H9 (cell line): ENCODE results near the gene TRIM37. TPM values are rescaled to one million over a fixed set of nuclear protein-coding genes. Genes with fewer than 3 reads are reported as not detected.

ENCODE experiments used
- DNase-seq: peaks from one replicate; pipeline ENCODE4 v3.0.0-alpha.2; 2017
- H2AFZ ChIP-seq: one replicate; pipeline ENCODE4 v1.6.1; 2013; ENCODE audit warnings: mild to moderate bottlenecking, low read length, control low read depth, moderate library complexity
- H2AK5ac ChIP-seq: 2 replicates; pipeline ENCODE4 v1.6.1; 2013; ENCODE audit warnings: low read length, control low read depth, mixed read lengths; ENCODE audit not compliant: insufficient read length
- H2BK120ac ChIP-seq: one replicate; pipeline ENCODE4 v1.6.1; 2013; ENCODE audit warnings: low read depth, mild to moderate bottlenecking, low read length, control low read depth, inconsistent platforms; ENCODE audit not compliant: poor library complexity, severe bottlenecking
- H2BK12ac ChIP-seq: 2 replicates; pipeline ENCODE4 v1.6.1; 2013; ENCODE audit warnings: low read length, control low read depth, mixed read lengths, low read depth; ENCODE audit not compliant: insufficient read length
- H2BK15ac ChIP-seq: 2 replicates; pipeline ENCODE4 v1.6.1; 2013; ENCODE audit warnings: low read depth, low read length, control low read depth
- H2BK20ac ChIP-seq: one replicate; pipeline ENCODE4 v1.6.1; 2013; ENCODE audit warnings: low read depth, mild to moderate bottlenecking, low read length, control low read depth, inconsistent platforms; ENCODE audit not compliant: poor library complexity, severe bottlenecking
- H2BK5ac ChIP-seq: 2 replicates; pipeline ENCODE4 v1.6.1; 2013; ENCODE audit warnings: low read length, control low read depth, mixed read lengths; ENCODE audit not compliant: insufficient read length
- H3K14ac ChIP-seq: 2 replicates; pipeline ENCODE4 v1.6.1; 2013; ENCODE audit warnings: low read length, control low read depth; ENCODE audit not compliant: insufficient read depth
- H3K18ac ChIP-seq: 2 replicates; pipeline ENCODE4 v1.6.1; 2013; ENCODE audit warnings: low read depth, mild to moderate bottlenecking, mixed read lengths, low read length, control low read depth; ENCODE audit not compliant: insufficient read length
- H3K23ac ChIP-seq: 2 replicates; pipeline ENCODE4 v1.6.1; 2013; ENCODE audit warnings: low read length, control low read depth, mixed read lengths, low read depth; ENCODE audit not compliant: insufficient read length
- H3K23me2 ChIP-seq: 2 replicates; pipeline ENCODE4 v1.6.1; 2013; ENCODE audit warnings: low read depth, mild to moderate bottlenecking, mixed read lengths, low read length, control low read depth; ENCODE audit not compliant: insufficient read length, poor library complexity, severe bottlenecking
- H3K27ac ChIP-seq: 2 replicates; pipeline ENCODE4 v1.5.1; 2013; ENCODE audit warnings: low read length, control low read depth, mixed read lengths, low read depth; ENCODE audit not compliant: insufficient read length
- H3K27me3 ChIP-seq: 2 replicates; pipeline ENCODE4 v1.6.1; 2013; ENCODE audit warnings: low read length, control low read depth, inconsistent platforms; ENCODE audit not compliant: insufficient read depth
- H3K4ac ChIP-seq: 2 replicates; pipeline ENCODE4 v1.6.1; 2013; ENCODE audit warnings: low read depth, mild to moderate bottlenecking, control low read depth, inconsistent platforms, low read length, moderate library complexity
- H3K4me1 ChIP-seq: 2 replicates; pipeline ENCODE4 v1.6.1; 2013; ENCODE audit warnings: low read length, control low read depth, inconsistent platforms; ENCODE audit not compliant: insufficient read depth
- H3K4me2 ChIP-seq: 2 replicates; pipeline ENCODE4 v1.6.1; 2013; ENCODE audit warnings: low read length, control low read depth, mixed read lengths; ENCODE audit not compliant: insufficient read length, insufficient read depth
- H3K56ac ChIP-seq: 2 replicates; pipeline ENCODE4 v1.6.1; 2013; ENCODE audit warnings: low read depth, mild to moderate bottlenecking, mixed read lengths, low read length, control low read depth; ENCODE audit not compliant: insufficient read length
- H3K79me1 ChIP-seq: 2 replicates; pipeline ENCODE4 v1.6.1; 2013; ENCODE audit warnings: low read depth, mild to moderate bottlenecking, moderate library complexity, low read length, control low read depth, inconsistent platforms; ENCODE audit not compliant: insufficient read depth, poor library complexity, severe bottlenecking
- H3K79me2 ChIP-seq: 2 replicates; pipeline ENCODE4 v1.6.1; 2013; ENCODE audit warnings: low read length, control low read depth, inconsistent platforms; ENCODE audit not compliant: insufficient read depth
- H3K9ac ChIP-seq: 2 replicates; pipeline ENCODE4 v1.6.1; 2013; ENCODE audit warnings: low read length, control low read depth, mixed read lengths; ENCODE audit not compliant: insufficient read length; ENCODE audit errors: extremely low read depth
- H3K9me3 ChIP-seq: one replicate; pipeline ENCODE4 v1.6.1; 2013; ENCODE audit warnings: low read depth, low read length, inconsistent platforms; ENCODE audit not compliant: control insufficient read depth
- H3T11ph ChIP-seq: one replicate; pipeline ENCODE4 v1.6.1; 2013; ENCODE audit warnings: mild to moderate bottlenecking, low read length, control low read depth, inconsistent platforms
- H4K20me1 ChIP-seq: one replicate; pipeline ENCODE4 v1.6.1; 2013; ENCODE audit not compliant: control insufficient read depth, insufficient read length, insufficient read depth
- H4K5ac ChIP-seq: 2 replicates; pipeline ENCODE4 v1.6.1; 2013; ENCODE audit warnings: low read depth, mild to moderate bottlenecking, mixed read lengths, low read length, control low read depth; ENCODE audit not compliant: insufficient read length
- H4K8ac ChIP-seq: replicated peaks from 2 replicates; pipeline ENCODE4 v1.6.1; 2013; ENCODE audit warnings: low read length, control low read depth, mixed read lengths, low read depth; ENCODE audit not compliant: insufficient read length
- H4K91ac ChIP-seq: 2 replicates; pipeline ENCODE4 v1.6.1; 2013; ENCODE audit warnings: low read depth, mild to moderate bottlenecking, moderate library complexity, mixed read lengths, low read length, control low read depth; ENCODE audit not compliant: insufficient read length
- H3K27ac Mint-ChIP-seq, 3 experiments: 2 replicates in 2 of 3; 3 replicates in 1 of 3; pipeline ENCODE4 v1.8.0; 2020 to 2021; ENCODE audit warnings: mixed read lengths in 3 of 3, mild to moderate bottlenecking in 1 of 3, moderate library complexity in 1 of 3
- H3K27me3 Mint-ChIP-seq: 2 replicates; pipeline ENCODE4 v1.8.0; 2021; ENCODE audit warnings: low read depth, mild to moderate bottlenecking, moderate library complexity, mixed read lengths
- H3K36me3 Mint-ChIP-seq, 3 experiments: 2 replicates in 2 of 3; 3 replicates in 1 of 3; pipeline ENCODE4 v1.8.0; 2020 to 2021; ENCODE audit warnings: low read depth in 3 of 3, mixed read lengths in 3 of 3; ENCODE audit not compliant: insufficient read depth in 1 of 3
- H3K4me1 Mint-ChIP-seq, 2 experiments: 2 replicates each; pipeline ENCODE4 v1.8.0; 2020; ENCODE audit warnings: mixed read lengths in 2 of 2
- H3K4me3 Mint-ChIP-seq, 2 experiments: 2 replicates in 1 of 2; 3 replicates in 1 of 2; pipeline ENCODE4 v1.8.0; 2020 to 2021; ENCODE audit warnings: mild to moderate bottlenecking in 2 of 2, mixed read lengths in 2 of 2, moderate library complexity in 1 of 2
- H3K9me3 Mint-ChIP-seq, 2 experiments: 2 replicates in 1 of 2; 3 replicates in 1 of 2; pipeline ENCODE4 v1.8.0; 2020; ENCODE audit warnings: mild to moderate bottlenecking in 2 of 2, mixed read lengths in 2 of 2, moderate library complexity in 1 of 2
- CTCF ChIP-seq: fragments of 200-600 bp; sonication (generic); conservative IDR thresholded peaks from 3 replicates; pipeline ENCODE4 v1.8.0; 2021; ENCODE audit warnings: antibody characterized with exemption, mild to moderate bottlenecking
- WGBS: extraction: QIAGEN DNeasy Blood & Tissue Kit; methylation state at CpG from one replicate; pipeline ENCODE4 v1.1.7; 2013; ENCODE audit warnings: missing lambda C conversion rate, low lambda C conversion rate, mixed read lengths; ENCODE audit not compliant: insufficient read length; ENCODE audit errors: extremely low coverage; 5-methylcytosine and 5-hydroxymethylcytosine counted together
- total RNA-seq: library from RNA; stranded (reverse); gene quantifications from 2 replicates; pipeline ENCODE4 v1.2.1, GENCODE V29; 2021

The TRIM37 gene
- total RNA-seq, 1 experiment from 2014 or later = 52.1 TPM

- H2AFZ ChIP-seq = no peak overlapping the region
- H4K5ac ChIP-seq = no peak overlapping the region
- H3K79me2 ChIP-seq = no peaks in the 10 kb centered on the region
- H3K23me2 ChIP-seq = no peaks in the 10 kb centered on the region
- no peaks in the 10 kb centered on the region for H4K20me1 ChIP-seq
- no peaks in the 10 kb centered on the region for H3K79me1 ChIP-seq
- no peaks in the 10 kb centered on the region for H3K27me3 Mint-ChIP-seq
- no peak overlapping the region for H3T11ph ChIP-seq
- H3K4me1 Mint-ChIP-seq = peaks cover 0 to 7% of the 10 kb centered on the region in 2 experiments; a peak in 2 of 4 replicates
- no peak for TF ChIP-seq CTCF
- no peak overlapping the region for H3K4ac ChIP-seq
- DNase-seq = no peak
- H2BK20ac ChIP-seq = no peak overlapping the region
- no peak overlapping the region for H4K91ac ChIP-seq
- H2BK5ac ChIP-seq = no peak overlapping the region
- no peak overlapping the region for H3K56ac ChIP-seq
- H2AK5ac ChIP-seq = no peak overlapping the region
- H3K27me3 ChIP-seq = no peaks in the 10 kb centered on the region
- H3K27ac Mint-ChIP-seq = no peak overlapping the region; a peak in 1 of 7 replicates
- H2BK120ac ChIP-seq = no peak overlapping the region
- no peaks in the 10 kb centered on the region for H3K9me3 Mint-ChIP-seq
- no peak overlapping the region for H3K14ac ChIP-seq
- H2BK12ac ChIP-seq = no peak overlapping the region
- no peak overlapping the region for H3K4me2 ChIP-seq
- H3K4me3 Mint-ChIP-seq = no peak overlapping the region
- no peak overlapping the region for H3K23ac ChIP-seq
- no peak overlapping the region for H3K9ac ChIP-seq
- H3K9me3 ChIP-seq = no peaks in the 10 kb centered on the region
- H3K18ac ChIP-seq = no peak overlapping the region
- no CpG with 5 or more reads among the region's 3 CpGs for WGBS
- H3K36me3 Mint-ChIP-seq = peaks cover 22 to 39% (median 35%) of the 10 kb centered on the region in 3 experiments; a peak in 6 of 7 replicates
- H3K27ac ChIP-seq = no peak overlapping the region
- no peak overlapping the region for H4K8ac ChIP-seq
- no peaks in the 10 kb centered on the region for H3K4me1 ChIP-seq
- no peak overlapping the region for H2BK15ac ChIP-seq
Observed at GRCh38 chr17:59002126-59002525, 104.6 kb downstream of the TRIM37 start.
